Measurements from ENCODE around the gene TMEM164.

- TF ChIP-seq CTCF (conservative IDR thresholded peaks at IDR 0.05 in 1 of 2, IDR thresholded peaks at IDR 0.05 in 1 of 2; ENCODE audit: low read depth in 1 of 2, low read length in 2 of 2) (no peak), EZH2 (IDR thresholded peaks at IDR 0.05; ENCODE audit: low read length, missing control alignments) (no peak)
Measured at GRCh38 chrX:110012818-110013485, 10.0 kb downstream of the TMEM164 start.
